H1 (cell line): ENCODE data around the gene DDAH2. TPM values are rescaled to one million over a fixed set of nuclear protein-coding genes. Genes with fewer than 3 reads are reported as not detected.

Experiments used
- CTCF ChIA-PET: fragments of 300-600 bp; sonication (Branson Sonifier 250); formaldehyde crosslinking; loops from one replicate; lab custom pipeline; 2021; ENCODE audit not compliant: partially characterized antibody; lab: Charles Lee
- POLR2A ChIA-PET: fragments of 300-600 bp; sonication (Branson Sonifier 250); formaldehyde crosslinking; loops from one replicate; lab custom pipeline; 2021; ENCODE audit warnings: inconsistent platforms; ENCODE audit not compliant: partially characterized antibody; lab: Charles Lee
- DNase-seq, 2 experiments: peaks; one replicate each; pipeline versions ENCODE4 v3.0.0 to v3.0.0-alpha.2; 2010 to 2022; ENCODE audit warnings: low spot score in 2 of 2, low read depth in 1 of 2, mixed read lengths in 1 of 2
- FAIRE-seq: peaks from 2 replicates; lab custom pipeline; 2011; peaks lifted over from hg19 to GRCh38; lab: Jason Lieb, UNC
- H2AFZ ChIP-seq: 2 replicates; pipeline ENCODE4 v1.8.1; 2012; ENCODE audit warnings: low read length, inconsistent platforms
- H2AK5ac ChIP-seq: 2 replicates; pipeline ENCODE4 v1.6.1; 2013; ENCODE audit warnings: low read depth, low read length
- H2BK120ac ChIP-seq: replicated peaks from 2 replicates; pipeline ENCODE3; 2013; ENCODE audit warnings: low read depth, low read length, inconsistent platforms
- H2BK12ac ChIP-seq: 2 replicates; pipeline ENCODE4 v1.6.1; 2013; ENCODE audit warnings: low read depth, low read length
- H2BK15ac ChIP-seq: 2 replicates; pipeline ENCODE4 v1.6.1; 2013; ENCODE audit warnings: low read length
- H2BK20ac ChIP-seq: 2 replicates; pipeline ENCODE4 v1.6.1; 2013; ENCODE audit warnings: low read length
- H2BK5ac ChIP-seq: 2 replicates; pipeline ENCODE4 v1.6.1; 2013; ENCODE audit warnings: low read depth, low read length
- H3K14ac ChIP-seq: 2 replicates; pipeline ENCODE4 v1.6.1; 2013; ENCODE audit warnings: inconsistent platforms; ENCODE audit not compliant: insufficient read length
- H3K18ac ChIP-seq: 2 replicates; pipeline ENCODE4 v1.6.1; 2013; ENCODE audit warnings: low read length; ENCODE audit errors: extremely low read depth
- H3K23ac ChIP-seq: 2 replicates; pipeline ENCODE4 v1.6.1; 2013; ENCODE audit warnings: inconsistent platforms; ENCODE audit not compliant: insufficient read length
- H3K23me2 ChIP-seq: 2 replicates; pipeline ENCODE4 v1.6.1; 2013; ENCODE audit warnings: low read depth, low read length
- H3K27ac ChIP-seq: 2 replicates; pipeline ENCODE4 v1.6.1; 2011; ENCODE audit warnings: low read depth, low read length, inconsistent platforms
- H3K27me3 ChIP-seq, 4 experiments: replicated peaks in 1 of 4; 1 replicate in 1 of 4; 2 replicates in 3 of 4; pipeline versions ENCODE4 v1.6.1 to v1.8.1; 2011 to 2013; ENCODE audit warnings: low read length in 3 of 4, mild to moderate bottlenecking in 3 of 4, inconsistent platforms in 2 of 4, mixed read lengths in 2 of 4, moderate library complexity in 1 of 4; ENCODE audit not compliant: control insufficient read depth in 3 of 4, insufficient read depth in 3 of 4; ENCODE audit errors: extremely low read depth in 1 of 4
- H3K36me3 ChIP-seq, 4 experiments: 2 replicates each; pipeline versions ENCODE4 v1.6.1 to v1.8.1; 2011 to 2013; ENCODE audit warnings: mild to moderate bottlenecking in 4 of 4, low read length in 3 of 4, moderate library complexity in 2 of 4, control low read depth in 1 of 4, inconsistent platforms in 1 of 4; ENCODE audit not compliant: insufficient read depth in 4 of 4, control insufficient read depth in 2 of 4
- H3K4ac ChIP-seq: replicated peaks from 2 replicates; pipeline ENCODE3; 2013; ENCODE audit warnings: low read length, low read depth, mixed read lengths, inconsistent platforms; ENCODE audit not compliant: insufficient read length
- H3K4me1 ChIP-seq, 4 experiments: replicated peaks in 1 of 4; 1 replicate in 1 of 4; 2 replicates in 3 of 4; pipeline versions ENCODE4 v1.6.1 to v1.8.1; 2011 to 2013; ENCODE audit warnings: low read length in 3 of 4, inconsistent platforms in 2 of 4, mixed read lengths in 1 of 4; ENCODE audit not compliant: insufficient read depth in 4 of 4, control insufficient read depth in 3 of 4
- H3K4me2 ChIP-seq, 2 experiments: 2 replicates each; pipeline versions ENCODE4 v1.6.1 to v1.8.1; 2011 to 2013; ENCODE audit warnings: low read depth in 2 of 2, low read length in 2 of 2, control low read depth in 1 of 2, inconsistent platforms in 1 of 2, mild to moderate bottlenecking in 1 of 2; ENCODE audit not compliant: insufficient read depth in 1 of 2
- H3K4me3 ChIP-seq, 4 experiments: fragments of 200-600, 300-600 bp in 1 of 4; sonication (generic), shearing (Covaris generic), sonication (Bioruptor Twin) in 1 of 4; 2 replicates each; pipeline versions ENCODE4 v1.5.1 to v1.8.1; 2011 to 2016; ENCODE audit warnings: low read length in 4 of 4, low read depth in 3 of 4, control low read depth in 2 of 4, inconsistent platforms in 2 of 4, mild to moderate bottlenecking in 2 of 4, mixed read lengths in 1 of 4, moderate library complexity in 1 of 4; ENCODE audit not compliant: insufficient read depth in 2 of 4; ENCODE audit errors: extremely low read depth in 1 of 4
- H3K56ac ChIP-seq: replicated peaks from 2 replicates; pipeline ENCODE3; 2013; ENCODE audit warnings: low read depth, mild to moderate bottlenecking, mixed read lengths, low read length, inconsistent platforms; ENCODE audit not compliant: insufficient read length
- H3K79me1 ChIP-seq: 2 replicates; pipeline ENCODE4 v1.6.1; 2013; ENCODE audit warnings: low read depth, low read length, control low read depth
- H3K79me2 ChIP-seq, 2 experiments: 2 replicates each; pipeline versions ENCODE4 v1.6.1 to v1.8.1; 2012 to 2013; ENCODE audit warnings: low read length in 2 of 2, mild to moderate bottlenecking in 2 of 2, inconsistent platforms in 1 of 2; ENCODE audit not compliant: insufficient read depth in 2 of 2, control insufficient read depth in 1 of 2
- H3K9ac ChIP-seq, 4 experiments: replicated peaks in 1 of 4; 1 replicate in 1 of 4; 2 replicates in 3 of 4; pipeline versions ENCODE4 v1.6.1 to v1.8.1; 2011 to 2013; ENCODE audit warnings: low read depth in 3 of 4, low read length in 3 of 4, control low read depth in 2 of 4, mild to moderate bottlenecking in 2 of 4, moderate library complexity in 2 of 4, inconsistent platforms in 1 of 4; ENCODE audit errors: extremely low read depth in 1 of 4
- H3K9me3 ChIP-seq, 2 experiments: 2 replicates each; pipeline versions ENCODE4 v1.6.1 to v1.8.1; 2012 to 2013; ENCODE audit warnings: mild to moderate bottlenecking in 2 of 2, moderate library complexity in 2 of 2, control low read depth in 1 of 2, inconsistent platforms in 1 of 2, low read depth in 1 of 2, low read length in 1 of 2, mixed read lengths in 1 of 2; ENCODE audit not compliant: insufficient read depth in 2 of 2
- H4K20me1 ChIP-seq, 2 experiments: replicated peaks in 1 of 2; 2 replicates each; pipeline versions ENCODE3 to v1.8.1; 2011 to 2013; ENCODE audit warnings: inconsistent platforms in 2 of 2, low read length in 2 of 2, mild to moderate bottlenecking in 1 of 2; ENCODE audit not compliant: insufficient read depth in 2 of 2, control insufficient read depth in 1 of 2
- H4K5ac ChIP-seq: 2 replicates; pipeline ENCODE4 v1.6.1; 2013; ENCODE audit warnings: low read length, low read depth, mixed read lengths, inconsistent platforms; ENCODE audit not compliant: insufficient read length
- H4K8ac ChIP-seq: 2 replicates; pipeline ENCODE4 v1.8.0; 2013; ENCODE audit warnings: mild to moderate bottlenecking, moderate library complexity, low read length, inconsistent platforms; ENCODE audit not compliant: insufficient read depth; ENCODE audit errors: extremely low read depth
- H4K91ac ChIP-seq: replicated peaks from 2 replicates; pipeline ENCODE3; 2013; ENCODE audit warnings: low read length, mixed read lengths, inconsistent platforms; ENCODE audit not compliant: insufficient read length
- ATF3 ChIP-seq: IDR thresholded peaks from 2 replicates; pipeline ENCODE4 v1.6.1; 2011; ENCODE audit warnings: low read depth, mild to moderate bottlenecking, low read length; ENCODE audit not compliant: insufficient read depth
- BACH1 ChIP-seq: IDR thresholded peaks from 2 replicates; pipeline ENCODE4 v1.6.1; 2012; ENCODE audit warnings: low read length, improper control_type of control experiment
- CBX5 ChIP-seq: fragments of 300-800, 300-1000 bp; sonication (generic); IDR thresholded peaks from 2 replicates; pipeline ENCODE4 v1.7.1; 2016; ENCODE audit warnings: antibody characterized with exemption, low read length, low read depth
- CTCF ChIP-seq, 3 experiments: IDR thresholded peaks; 1 replicate in 2 of 3; 2 replicates in 1 of 3; pipeline versions ENCODE4 v1.5.1 to v1.6.1; 2011; ENCODE audit warnings: low read length in 3 of 3, mild to moderate bottlenecking in 3 of 3, inconsistent platforms in 2 of 3, low read depth in 1 of 3, moderate library complexity in 1 of 3; ENCODE audit not compliant: insufficient read depth in 1 of 3; ENCODE audit errors: control extremely low read depth in 1 of 3
- GABPA ChIP-seq: IDR thresholded peaks from 2 replicates; pipeline ENCODE4 v1.6.1; 2011; ENCODE audit warnings: mild to moderate bottlenecking, low read length, moderate library complexity, borderline replicate concordance; ENCODE audit not compliant: insufficient read depth
- GTF2F1 ChIP-seq: IDR thresholded peaks from 2 replicates; pipeline ENCODE4 v1.6.1; 2012; ENCODE audit warnings: low read depth, low read length, improper control_type of control experiment, borderline replicate concordance
- RBBP5 ChIP-seq: IDR thresholded peaks from 2 replicates; pipeline ENCODE4 v1.7.1; 2012; ENCODE audit warnings: low read depth, mild to moderate bottlenecking, inconsistent platforms, low read length, moderate library complexity, borderline replicate concordance
- WGBS, 2 experiments: shearing (Covaris generic) in 1 of 2; methylation state at CpG; one replicate each; pipeline versions ENCODE4 v1.1.6 to v1.1.7; 2013 to 2015; ENCODE audit warnings: low lambda C conversion rate in 2 of 2, mixed read lengths in 2 of 2, inconsistent platforms in 1 of 2, low coverage in 1 of 2, missing lambda C conversion rate in 1 of 2; ENCODE audit not compliant: insufficient replicate concordance in 2 of 2, insufficient coverage in 1 of 2, insufficient read length in 1 of 2; ENCODE audit errors: extremely low coverage in 1 of 2, missing lambda C conversion rate in 1 of 2; 5-methylcytosine and 5-hydroxymethylcytosine counted together
- polyA plus RNA-seq, 7 experiments: library from polyadenylated mRNA; depleted of rRNA in 3 of 7; stranded (reverse) in 5 of 7; unstranded in 2 of 7; fragments of >200 nt in 5 of 7; fragments of 200-250 nt in 2 of 7; gene quantifications; 1 replicate in 5 of 7; 2 replicates in 1 of 7; 4 replicates in 1 of 7; pipeline versions ENCODE4 v1.2.1 to v1.2.3, GENCODE V29; 2011 to 2013; ENCODE audit warnings: missing spikeins in 2 of 7, mixed read lengths in 2 of 7
- total RNA-seq: library from RNA; stranded (reverse); fragmentation: NEBNext Ultra II Directional; extraction: Animal tissue kit (Norgen Biotek cat#: 25700); gene quantifications from 2 replicates; pipeline ENCODE4 v1.2.1, GENCODE V29; 2021

Gene DDAH2
- total and polyA plus RNA-seq, 2 of the 8 experiments (the other 6 are each of a cell fraction or from before 2014, with no cell fraction given): 53.3 to 73.5 TPM

- Histone ChIP-seq H3K79me2 (no peaks in the 10 kb centered on the region), H3K79me1 (no peaks in the 10 kb centered on the region), H3K4me3 (no peak overlapping the region), H2BK20ac (no peak overlapping the region), H4K5ac (no peak overlapping the region), H2BK15ac (no peak overlapping the region), H3K18ac (no peak overlapping the region), H3K14ac (no peak overlapping the region), H3K36me3 (peaks cover 3 to 26% (median 17%) of the 10 kb centered on the region in 4 experiments; a peak in 5 of 8 replicates), H3K56ac (no peak overlapping the region), H3K23ac (no peak overlapping the region), H2BK5ac (no peak overlapping the region), H2BK12ac (no peak overlapping the region), H3K4me2 (no peak overlapping the region), H3K27me3 (no peaks in the 10 kb centered on the region; a peak in 1 of 7 replicates), H4K91ac (no peak overlapping the region), H4K20me1 (no peaks in the 10 kb centered on the region), H3K23me2 (no peaks in the 10 kb centered on the region), H3K9ac (no peak overlapping the region), H2AK5ac (no peak overlapping the region), H4K8ac (no peak overlapping the region), H3K4ac (no peak overlapping the region), H2AFZ (no peak overlapping the region), H3K9me3 (no peaks in the 10 kb centered on the region), H2BK120ac (no peak overlapping the region), H3K4me1 (peaks cover 0 to 1% (median 0%) of the 10 kb centered on the region in 4 experiments; a peak in 2 of 7 replicates), H3K27ac (no peak overlapping the region)
- CTCF ChIA-PET: interaction anchor here (0.6 to 5.8 kb wide), 43 partner anchors 8 to 234 kb away, joined by 3 to 26 read pairs (median 4); partner anchors contain the start of genes ABHD16A, C6orf47, CSNK2B and DDAH2
- FAIRE-seq: no peak
- WGBS, 2 experiments: 80% methylated on average over 11 of the region's 11 CpGs; no CpG with 5 or more reads in 1 of the 2 experiments
- peak in 1 of 2 experiments; percentile 81 for DNase-seq
- POLR2A ChIA-PET: interaction anchor here (0.8 to 6.6 kb wide), 7 partner anchors 10 to 75 kb away, joined by 3 to 33 read pairs (median 6); partner anchors contain the start of genes ABHD16A, BAG6, CLIC1 and GPANK1
- TF ChIP-seq BACH1 (no peak), CTCF (IDR thresholded peaks at IDR 0.05; ENCODE audit: control extremely low read depth in 1 of 3, insufficient read depth in 1 of 3, low read depth in 1 of 3, low read length in 3 of 3) (peak; percentile 58 to 88 (median 83)), CBX5 (no peak), RBBP5 (no peak), ATF3 (no peak), GTF2F1 (no peak), GABPA (no peak)
Observed at GRCh38 chr6:31689249-31690110, 39.6 kb downstream of the DDAH2 start.
